NCI-H226 (cell line): Measurements from ENCODE around the gene ARID1B.
A peak's percentile ranks its signal among the peaks of the same experiment; 100 is the strongest.

ENCODE experiments used
- DNase-seq: peaks from one replicate; pipeline ENCODE4 v3.0.0-alpha.2; 2015

The ARID1B gene

GRCh38 chr6:156776840-156777576 is at the start of gene ARID1B:
Gene ARID1B, plus strand, starts transcription at chr6:156777378. Its CDS starts 303 bp downstream, at chr6:156777681.
- peak; percentile 61 for DNase-seq

DNA sequence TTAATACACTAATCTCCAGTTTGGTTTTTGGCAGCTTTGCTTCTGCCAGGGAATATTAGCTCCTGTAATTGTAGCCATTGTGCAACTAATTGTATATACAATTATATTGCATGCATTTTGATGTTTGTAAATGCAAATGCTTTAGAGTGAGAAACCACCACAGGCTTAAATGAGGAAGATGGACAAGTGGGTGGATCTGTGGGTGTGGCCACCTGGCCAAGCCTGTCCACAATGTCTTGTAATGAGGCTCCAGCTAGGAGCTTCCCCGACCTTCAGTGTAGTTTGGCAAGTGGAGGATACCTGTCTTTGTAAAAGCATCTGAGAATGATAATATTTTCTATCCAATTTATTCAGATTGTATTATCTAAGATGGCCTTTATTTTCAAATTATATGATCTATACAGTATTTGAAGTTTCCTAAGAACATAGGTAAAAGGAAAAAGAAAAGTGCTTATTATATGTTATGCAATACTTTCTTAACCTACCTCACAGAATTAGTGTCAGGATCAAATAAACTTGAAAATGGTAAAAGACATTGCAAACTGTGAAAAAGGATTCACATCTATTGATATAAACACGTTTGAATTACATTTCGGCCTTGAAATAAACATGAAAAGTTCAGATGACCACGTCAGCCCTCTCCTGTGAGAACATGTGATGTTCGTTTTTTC is 49.3 kb upstream of the ARID1B start:
- DNase-seq = no peak

DNA sequence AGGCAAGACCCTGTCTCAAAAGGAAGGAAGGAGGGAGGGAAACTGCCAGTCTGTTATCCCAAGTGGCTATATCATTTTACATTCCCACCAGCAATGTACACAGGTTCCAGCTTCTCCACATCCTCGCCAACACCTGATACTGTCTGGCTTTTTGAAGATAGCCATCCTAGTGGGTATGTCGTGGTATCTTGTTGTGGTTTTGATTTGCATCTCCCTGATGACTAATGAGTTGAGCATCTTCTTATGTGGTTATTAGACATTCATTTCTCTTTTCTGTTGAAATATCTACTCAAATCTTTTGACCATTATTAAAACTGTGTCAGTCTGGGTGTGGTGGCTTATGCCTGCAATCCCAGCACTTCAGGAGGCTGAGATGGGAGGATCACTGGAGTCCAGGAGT is 47.9 kb upstream of the ARID1B start:
- peak; percentile 95 for DNase-seq

GRCh38 chr6:156731396-156731795 is 45.8 kb upstream of the ARID1B start:
- peak; percentile 86 for DNase-seq

- no peak for DNase-seq
Observed at GRCh38 chr6:156735751-156736150, 41.4 kb upstream of the ARID1B start.

- DNase-seq = no peak
Observed at GRCh38 chr6:156740604-156741003, 36.6 kb upstream of the ARID1B start.

DNA sequence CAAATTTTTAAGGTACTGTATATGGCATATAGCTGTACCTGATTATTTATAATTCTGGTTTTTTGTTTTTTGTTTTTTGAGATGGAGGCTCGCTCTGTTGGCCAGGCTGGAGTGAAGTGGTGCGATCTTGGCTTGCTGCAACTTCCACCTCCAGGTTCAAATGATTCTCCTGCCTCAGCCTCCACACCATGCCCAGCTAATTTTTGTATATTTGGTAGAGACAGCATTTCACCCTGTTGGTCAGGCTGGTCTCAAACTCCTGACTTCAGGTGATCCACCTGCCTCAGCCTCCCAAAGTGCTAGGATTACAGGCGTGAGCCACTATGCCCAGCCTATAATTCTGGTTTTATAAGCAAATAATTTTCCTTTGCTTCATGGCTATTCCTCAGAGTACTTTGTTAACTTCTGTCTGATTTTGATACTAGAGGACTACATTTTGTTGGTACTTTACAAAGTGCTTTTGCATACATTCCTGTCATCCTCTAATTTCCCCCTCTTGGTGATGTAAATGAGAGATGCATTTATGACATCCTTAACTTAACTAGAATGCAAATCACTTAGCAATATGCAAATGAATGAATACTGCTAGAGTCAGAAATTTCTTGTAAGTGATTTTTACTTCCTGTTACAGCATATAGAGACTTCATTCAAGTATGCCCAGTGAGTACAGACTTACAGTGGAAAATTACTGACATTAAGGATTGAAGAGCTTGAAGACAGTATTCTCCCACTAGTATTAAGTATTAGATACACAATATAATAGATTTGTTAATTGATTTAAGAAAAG is 35.7 kb upstream of the ARID1B start:
- no peak for DNase-seq

DNA sequence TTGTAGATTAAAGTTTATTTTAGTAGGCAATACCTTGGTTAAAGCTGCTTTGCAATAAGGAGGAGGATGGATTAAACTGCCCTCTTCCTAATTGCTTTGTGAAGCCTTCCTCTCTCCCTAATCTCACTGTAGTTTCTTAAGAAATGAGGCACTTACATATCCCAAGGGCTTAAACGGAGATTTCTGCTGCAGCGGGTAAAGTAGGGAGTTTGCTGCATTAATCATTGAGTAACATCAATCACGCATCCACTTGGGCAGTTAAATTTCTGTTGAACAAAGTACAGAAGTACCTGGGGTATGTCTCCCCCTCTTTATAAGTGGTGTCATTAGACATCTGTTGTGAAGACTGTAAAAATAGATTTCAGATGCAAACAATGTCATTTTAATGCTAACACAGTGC is 29.5 kb upstream of the ARID1B start:
- no peak for DNase-seq

DNA sequence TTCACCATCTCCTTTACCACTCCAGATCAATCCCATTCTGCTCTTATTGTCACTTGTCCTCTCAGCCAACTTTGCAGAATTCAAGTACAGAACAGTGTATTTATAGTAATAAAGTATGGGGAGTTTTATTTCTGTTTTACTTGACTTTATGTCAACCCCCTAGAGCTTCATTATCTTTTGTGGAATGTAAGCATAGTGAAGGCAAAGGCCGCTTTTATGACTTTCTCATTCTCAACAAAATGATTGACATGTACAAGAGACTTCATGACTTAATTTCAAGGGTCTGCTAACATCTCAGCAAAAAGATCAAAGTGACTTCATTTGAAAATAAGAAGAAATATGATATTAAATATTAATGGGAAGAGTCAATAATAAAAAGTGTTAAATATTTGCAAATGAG is 28.7 kb upstream of the ARID1B start:
- no peak for DNase-seq

GRCh38 chr6:156752666-156753301 is 24.4 kb upstream of the ARID1B start:
- no peak for DNase-seq

DNA sequence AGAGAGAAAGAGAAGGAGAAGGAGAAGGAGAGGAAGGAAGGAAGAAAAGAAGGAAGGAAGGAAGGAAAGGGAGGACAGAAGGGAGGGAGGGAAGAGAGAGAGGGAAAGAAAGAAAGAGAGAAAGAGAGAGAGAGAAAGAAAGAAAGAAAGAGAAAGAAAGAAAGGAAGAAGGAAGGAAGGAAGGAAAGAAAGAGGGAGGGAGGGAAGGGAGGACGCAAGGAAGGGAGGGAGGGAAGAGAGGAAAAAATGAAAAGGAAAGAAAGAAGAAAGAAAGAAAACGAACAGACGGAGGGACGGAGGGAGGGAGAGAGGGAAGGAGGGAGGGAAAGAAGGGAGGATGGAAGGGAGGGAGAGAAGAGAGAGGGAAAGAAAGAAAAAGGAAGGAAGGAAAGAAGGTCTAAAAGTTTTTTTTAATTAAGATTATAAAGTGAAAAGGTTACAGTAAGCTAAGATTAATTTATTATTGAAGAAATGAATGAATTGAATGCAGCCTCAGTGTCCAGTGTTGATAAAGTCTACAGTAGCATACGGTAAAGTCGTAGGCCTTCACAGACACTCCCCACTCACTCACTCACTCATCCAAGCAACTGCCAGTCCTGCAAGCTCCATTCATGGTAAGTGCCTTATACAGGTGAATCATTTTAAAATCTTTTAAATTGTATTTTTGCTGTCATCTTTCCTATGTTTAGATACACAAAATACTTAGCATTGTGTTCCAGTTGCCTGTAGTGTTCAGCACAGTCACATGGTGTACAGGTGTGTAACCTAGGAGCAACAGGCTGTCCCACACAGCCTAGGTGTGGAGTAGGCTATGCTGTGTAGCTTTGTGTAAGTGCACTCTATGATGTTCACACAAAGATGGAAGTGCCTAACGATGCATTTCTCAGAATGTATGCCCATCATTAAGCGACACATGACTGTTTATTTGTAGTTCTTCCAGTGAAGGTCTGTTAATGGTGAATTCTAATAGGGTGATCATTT is 20.3 kb upstream of the ARID1B start:
- DNase-seq = no peak

DNA sequence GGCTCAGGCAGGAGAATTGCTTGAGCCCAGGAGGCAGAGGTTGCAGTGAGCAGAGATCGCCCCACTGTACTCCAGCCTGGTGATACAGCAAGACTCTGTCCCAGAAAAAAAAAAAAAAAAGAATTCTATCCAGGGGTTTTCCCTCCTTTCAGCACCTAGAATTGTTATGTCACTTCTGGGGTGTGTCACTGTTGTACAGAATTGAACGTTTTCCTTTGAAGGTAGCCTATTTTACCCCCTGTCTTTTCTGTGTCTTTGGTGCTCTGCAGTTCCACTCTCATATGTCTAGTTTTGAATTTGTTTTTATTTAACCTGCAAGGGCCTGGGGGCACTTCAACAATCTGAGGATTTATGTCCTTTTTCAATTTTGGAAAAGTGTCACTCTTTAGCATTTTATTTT is 19.3 kb upstream of the ARID1B start:
- no peak for DNase-seq

- no peak for DNase-seq
Observed at GRCh38 chr6:156760377-156760776, 16.8 kb upstream of the ARID1B start.

GRCh38 chr6:156762547-156762946 is 14.6 kb upstream of the ARID1B start:
- DNase-seq = no peak

GRCh38 chr6:156765117-156765516 is 12.1 kb upstream of the ARID1B start:
- no peak for DNase-seq

DNA sequence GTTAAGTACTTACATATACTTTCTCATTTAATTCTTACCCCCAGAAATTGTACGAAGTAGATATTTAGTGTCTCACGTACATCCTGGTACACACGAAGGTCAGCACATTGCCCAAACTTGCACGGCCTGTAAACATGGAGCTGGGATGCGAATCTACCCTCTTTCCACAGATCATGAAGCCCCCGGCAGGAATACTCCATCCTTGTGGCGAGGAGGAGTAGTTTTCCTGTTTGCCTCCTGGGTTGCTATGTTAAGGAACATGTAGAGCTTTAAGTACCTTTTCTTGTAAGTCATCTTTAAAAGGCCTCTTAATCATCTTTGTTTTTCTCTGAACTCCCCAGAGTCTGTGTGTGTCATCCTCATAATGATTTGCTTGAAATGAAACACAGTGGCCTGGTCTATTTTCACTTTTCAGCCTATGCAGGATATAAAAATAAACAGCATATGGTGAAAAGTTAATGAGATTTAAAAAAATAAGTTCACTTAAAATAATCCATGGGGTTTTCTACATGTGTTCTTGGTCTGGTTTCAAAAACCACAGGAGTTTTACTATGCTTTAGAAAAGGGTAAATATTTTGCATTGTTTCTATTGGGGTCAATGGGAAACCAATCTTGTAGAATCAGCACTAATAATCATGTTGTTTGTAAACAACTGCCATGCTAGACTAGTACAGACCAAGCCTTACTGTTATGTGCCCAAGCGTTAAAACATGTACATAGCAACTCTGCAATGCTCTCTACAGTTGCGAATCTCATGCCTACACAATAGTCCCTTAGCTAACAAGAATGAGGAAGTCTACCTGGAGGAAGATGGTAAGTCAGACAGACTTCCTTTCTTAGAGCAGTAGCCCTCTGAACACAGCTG is 9.3 kb upstream of the ARID1B start:
- no peak for DNase-seq

GRCh38 chr6:156771047-156771446 is 6.1 kb upstream of the ARID1B start:
- DNase-seq = peak; percentile 59

GRCh38 chr6:156771761-156772160 is 5.4 kb upstream of the ARID1B start:
- DNase-seq = no peak

DNA sequence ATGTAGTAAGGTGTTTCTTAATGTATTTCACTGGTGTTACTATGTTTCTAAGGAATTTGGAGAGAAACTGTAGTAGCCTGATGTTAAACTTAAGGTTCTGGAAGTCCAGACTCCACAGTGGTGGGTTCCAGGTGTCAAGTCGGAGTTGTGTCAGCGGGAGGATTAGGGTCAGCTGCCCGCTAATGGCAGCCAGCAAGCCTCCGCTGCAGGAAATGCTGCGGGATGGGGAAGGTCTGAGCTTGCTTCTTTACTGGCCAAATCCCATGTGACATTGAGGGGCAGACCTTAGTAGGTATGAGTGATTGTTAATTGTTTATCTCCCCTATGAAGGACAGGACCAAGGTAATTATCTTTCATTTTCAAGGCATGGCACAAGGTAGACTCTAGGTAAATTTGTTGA is 3.7 kb upstream of the ARID1B start:
- no peak for DNase-seq

DNA sequence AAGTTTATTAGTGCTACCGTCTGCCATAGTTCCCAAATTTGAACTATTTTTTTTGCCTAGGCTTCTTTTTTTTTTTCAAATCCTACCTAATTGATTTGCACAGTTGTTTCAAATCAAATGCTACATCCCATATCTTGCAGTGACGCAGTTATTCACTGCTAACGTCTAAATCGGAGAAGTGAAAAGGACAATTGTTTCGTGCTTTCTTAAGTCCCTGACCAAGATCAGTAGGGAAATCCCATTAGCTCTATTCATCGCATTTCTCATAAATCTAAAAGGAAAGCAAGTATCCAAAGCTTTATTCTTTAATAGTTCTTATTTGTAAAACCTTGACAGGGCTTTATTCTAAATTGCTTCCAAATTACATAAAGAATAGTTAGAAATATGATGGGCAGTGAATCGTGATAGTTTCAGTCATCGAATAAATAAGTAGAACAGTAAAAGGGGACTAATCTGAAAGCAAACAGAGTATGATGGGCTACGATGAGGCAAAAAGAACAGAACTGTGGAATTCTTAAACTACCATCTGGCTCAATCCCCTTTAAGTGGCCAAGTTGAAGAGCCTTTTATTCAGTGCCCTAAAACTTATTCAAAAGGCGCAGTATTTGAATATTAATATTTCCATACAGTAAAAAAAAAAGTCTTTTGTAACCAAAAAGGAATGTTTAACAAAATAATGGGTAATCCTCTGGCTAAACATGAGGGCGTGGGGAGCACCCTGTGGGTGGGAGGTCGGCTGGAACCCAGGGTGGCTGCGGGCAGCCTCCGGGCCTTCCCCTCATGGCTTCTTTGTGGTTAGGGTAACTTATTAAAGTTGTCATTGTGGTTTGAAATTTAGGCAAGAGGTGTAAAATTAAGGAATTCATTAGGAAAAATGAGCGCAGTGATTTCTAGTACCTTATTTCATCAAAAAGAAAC is 3.0 kb upstream of the ARID1B start:
- DNase-seq = no peak
